ENCODE results near the gene AGAP1. TPM values are rescaled to one million over a fixed set of nuclear protein-coding genes. Genes with fewer than 3 reads are reported as not detected.

Gene AGAP1
- total and polyA plus RNA-seq, 8 donors, result 5.0 to 27.6 (median 17.4) TPM

GRCh38 chr2:235505181-235505741 is 11.4 kb downstream of the AGAP1 start:
- Histone ChIP-seq H3K4me1 (peaks cover 10 to 15% (median 11%) of the 10 kb centered on the region in 3 donors), H3K27me3 (no peaks in the 10 kb centered on the region), H3K27ac (peak overlapping the region in 2 of 4 donors; percentile 6 to 44), H3K36me3 (no peaks in the 10 kb centered on the region), H3K9me3 (no peaks in the 10 kb centered on the region), H3K4me3 (no peak overlapping the region)
- no peak for TF ChIP-seq CTCF (IDR thresholded peaks at IDR 0.05)
- no peak for FAIRE-seq
- peak in 4 of 6 donors; percentile 35 to 63 (median 46) for DNase-seq
- intact Hi-C loops (cut with DNase I), result no loop called here
- 21% methylated on average over 7 of the region's 7 CpGs for WGBS, 2 donors
- ATAC-seq, result peak; percentile 65 to 88 (median 74)

GRCh38 chr2:235506291-235506996 is 12.6 kb downstream of the AGAP1 start:
- Histone ChIP-seq H3K27ac (no peak overlapping the region), H3K36me3 (no peaks in the 10 kb centered on the region), H3K9me3 (no peaks in the 10 kb centered on the region), H3K4me1 (peaks cover 10 to 22% (median 19%) of the 10 kb centered on the region in 3 donors), H3K4me3 (no peak overlapping the region), H3K27me3 (no peaks in the 10 kb centered on the region)
- 72 to 79% methylated on average over 14 of the region's 14 CpGs for WGBS, 2 donors
- DNase-seq (no peak), ATAC-seq (peak in 3 of 4 donors; percentile 8 to 10 (median 9)), FAIRE-seq (no peak)
- no peak for TF ChIP-seq CTCF (IDR thresholded peaks at IDR 0.05)
- intact Hi-C loops (cut with DNase I), result no loop called here

GRCh38 chr2:235506997-235507615 is 13.3 kb downstream of the AGAP1 start:
- no peaks in the 10 kb centered on the region for H3K36me3 ChIP-seq
- WGBS, 2 donors, result 87 to 88% methylated on average over 25 of the region's 25 CpGs
- no peak for ATAC-seq
- TF ChIP-seq CTCF (IDR thresholded peaks at IDR 0.05), result no peak
- FAIRE-seq, result no peak
- no peak for DNase-seq
- intact Hi-C loops (cut with DNase I), result no loop called here
- no peaks in the 10 kb centered on the region for H3K27me3 ChIP-seq
- H3K9me3 ChIP-seq, result no peaks in the 10 kb centered on the region
- peaks cover 10 to 23% (median 21%) of the 10 kb centered on the region in 3 donors for H3K4me1 ChIP-seq
- no peak overlapping the region for H3K27ac ChIP-seq
- H3K4me3 ChIP-seq, result no peak overlapping the region

GRCh38 chr2:235507928-235508327 is 14.1 kb downstream of the AGAP1 start:
- H3K27me3 ChIP-seq, result no peaks in the 10 kb centered on the region
- no peak for ATAC-seq
- H3K36me3 ChIP-seq, result no peaks in the 10 kb centered on the region
- TF ChIP-seq CTCF (IDR thresholded peaks at IDR 0.05), result no peak
- H3K4me3 ChIP-seq, result no peak overlapping the region
- H3K4me1 ChIP-seq, result peaks cover 10 to 23% (median 21%) of the 10 kb centered on the region in 3 donors
- FAIRE-seq, result no peak
- DNase-seq, result no peak
- intact Hi-C loops (cut with DNase I), result no loop called here
- 96 to 97% methylated on average over 6 of the region's 6 CpGs for WGBS, 2 donors
- H3K27ac ChIP-seq, result no peak overlapping the region
- no peaks in the 10 kb centered on the region for H3K9me3 ChIP-seq
